Posterior vena cava (tissue), 2 donors: ENCODE results near the gene CYB5D1. TPM values are rescaled to one million over a fixed set of nuclear protein-coding genes. Genes with fewer than 3 reads are reported as not detected.

Source experiments
- DNase-seq: peaks from one replicate; pipeline ENCODE4 v3.0.0-alpha.2; 2020; ENCODE audit warnings: low spot score
- intact Hi-C, 2 donors: fragments of 100-400 bp; cut with DNase I; formaldehyde crosslinking; loops; one replicate each; pipeline versions ENCODE4 v1.14.1 to v1.14.2; 2022 to 2023
- total RNA-seq, 2 donors: library from RNA; stranded (reverse); fragmentation: NEBNext Ultra II Directional; extraction: Animal tissue kit (Norgen Biotek cat#: 25700); gene quantifications; one replicate each; pipeline ENCODE4 v1.2.1, GENCODE V29; 2021
- donor health status: DM: yes; HTN: yes; CAD: no.
- donor health status: DM: yes; HTN: yes; CAD: no.

The CYB5D1 gene
- total RNA-seq, 2 donors from 2014 or later, result 8.9 TPM

DNA sequence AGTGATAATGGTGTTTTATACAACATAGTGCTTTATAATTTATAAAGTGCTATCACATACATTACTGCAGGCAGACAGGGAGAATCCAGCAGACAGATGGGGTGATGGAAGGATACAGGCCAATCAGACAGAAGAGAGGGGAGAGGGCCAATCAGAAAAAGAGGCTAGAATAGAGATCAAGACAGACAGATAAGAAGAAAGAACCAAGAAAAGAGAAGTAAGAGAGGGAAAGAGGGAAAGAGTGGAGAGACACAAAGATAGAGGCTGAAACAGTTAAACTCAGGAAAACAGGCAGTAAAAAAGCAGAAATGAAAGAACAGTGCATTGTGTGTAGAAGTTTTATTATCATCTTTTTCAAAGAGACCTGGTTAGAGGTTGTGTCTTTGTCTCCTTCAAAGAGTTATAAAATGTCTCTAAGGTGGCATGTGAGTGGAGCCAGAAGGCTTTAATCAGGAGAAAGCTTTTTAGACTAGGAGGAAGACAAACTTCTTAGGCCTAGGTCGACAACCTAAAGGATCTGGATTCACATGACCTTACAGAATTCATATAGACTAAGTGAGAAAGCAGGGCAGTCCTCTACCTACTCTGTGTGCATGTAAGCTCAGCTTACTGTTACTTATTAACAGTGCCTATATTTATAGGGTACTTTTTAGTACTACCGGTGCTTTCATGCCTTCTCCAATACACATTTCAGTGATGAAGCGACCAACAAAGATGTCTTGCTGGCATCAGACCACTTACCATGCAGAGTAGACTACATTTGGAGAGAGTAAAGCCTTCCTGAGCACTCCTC lies 22.5 kb downstream of the CYB5D1 start:
- intact Hi-C loops, result no loop called here
- DNase-seq, result no peak

DNA sequence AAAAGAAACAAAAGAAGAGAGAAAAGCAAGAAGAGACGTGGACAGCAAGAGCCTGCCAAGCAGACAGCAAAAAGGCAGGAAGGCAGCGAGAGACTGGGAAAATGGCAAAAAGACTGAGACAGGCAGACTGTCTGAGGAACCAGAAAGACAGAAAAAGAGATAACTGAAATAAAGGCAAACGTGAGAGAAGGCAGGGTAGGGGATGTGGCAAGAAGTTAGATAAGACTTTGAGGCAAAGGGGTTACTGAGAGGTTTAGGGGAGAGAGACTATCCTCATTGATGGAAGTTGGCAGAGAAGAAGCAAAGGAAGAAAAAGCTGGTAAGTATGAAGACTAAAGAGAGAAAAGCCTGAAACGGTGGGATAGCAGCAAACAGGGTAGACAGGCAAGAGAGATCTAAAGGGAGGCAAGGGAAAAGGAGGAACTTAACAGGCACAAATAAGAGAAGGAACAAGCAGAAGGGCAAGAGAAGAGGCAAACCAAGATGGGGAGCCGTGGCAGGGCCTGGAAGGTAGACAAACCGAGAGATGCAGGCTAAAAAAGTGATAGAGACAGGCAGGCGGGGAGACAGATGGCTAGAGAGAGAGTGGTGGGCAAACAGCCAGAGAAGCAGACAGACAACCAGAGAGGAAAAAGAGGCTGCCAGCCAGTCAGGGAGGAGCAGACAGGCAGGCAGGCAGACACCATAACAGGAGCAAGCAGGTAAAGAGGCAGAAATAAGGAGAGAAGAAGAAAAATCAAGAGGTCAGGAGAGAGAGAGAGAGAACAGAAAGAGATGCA lies 23.7 kb downstream of the CYB5D1 start:
- intact Hi-C loops, result no loop called here
- peak; percentile 48 for DNase-seq

DNA sequence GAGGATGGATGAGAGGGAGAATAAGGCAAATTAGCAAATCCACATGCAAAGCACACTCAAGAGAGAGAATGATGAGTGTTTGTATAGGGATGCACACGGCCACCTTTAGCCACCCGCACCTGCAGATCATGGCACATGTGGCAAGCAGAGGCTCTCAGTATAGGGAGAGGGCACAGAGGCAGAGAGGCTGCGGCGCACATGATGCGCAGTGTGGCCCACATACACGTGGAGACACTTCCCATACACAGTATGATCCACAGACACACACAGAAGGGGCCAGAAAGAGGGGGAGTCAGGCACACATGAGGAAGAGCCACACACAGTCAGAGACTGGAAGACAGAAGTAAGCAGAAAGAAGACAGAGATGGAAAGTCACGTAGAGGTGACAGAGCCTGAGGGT lies 24.3 kb downstream of the CYB5D1 start:
- DNase-seq, result peak; percentile 26
- intact Hi-C loops, result no loop called here

DNA sequence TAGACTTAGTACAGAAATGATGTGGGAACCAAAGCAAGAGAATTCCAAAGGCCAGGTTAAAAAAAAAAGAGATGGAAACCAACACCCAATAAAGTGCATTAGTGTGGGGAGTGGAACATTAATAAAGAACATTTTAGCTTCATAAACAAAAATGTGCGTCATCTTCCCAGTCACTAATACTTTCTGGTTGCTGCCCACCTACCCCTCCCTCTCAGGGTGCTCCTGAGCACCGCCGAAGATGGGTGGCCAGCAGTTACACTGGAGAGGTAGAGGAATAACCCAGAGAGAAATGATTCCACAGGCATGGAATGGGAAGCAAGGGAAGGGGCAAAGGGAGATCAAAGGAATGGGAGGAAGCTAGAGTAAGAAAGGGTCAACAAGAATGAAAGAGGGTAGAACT lies 24.8 kb downstream of the CYB5D1 start:
- intact Hi-C loops, result no loop called here
- DNase-seq, result peak; percentile 22

DNA sequence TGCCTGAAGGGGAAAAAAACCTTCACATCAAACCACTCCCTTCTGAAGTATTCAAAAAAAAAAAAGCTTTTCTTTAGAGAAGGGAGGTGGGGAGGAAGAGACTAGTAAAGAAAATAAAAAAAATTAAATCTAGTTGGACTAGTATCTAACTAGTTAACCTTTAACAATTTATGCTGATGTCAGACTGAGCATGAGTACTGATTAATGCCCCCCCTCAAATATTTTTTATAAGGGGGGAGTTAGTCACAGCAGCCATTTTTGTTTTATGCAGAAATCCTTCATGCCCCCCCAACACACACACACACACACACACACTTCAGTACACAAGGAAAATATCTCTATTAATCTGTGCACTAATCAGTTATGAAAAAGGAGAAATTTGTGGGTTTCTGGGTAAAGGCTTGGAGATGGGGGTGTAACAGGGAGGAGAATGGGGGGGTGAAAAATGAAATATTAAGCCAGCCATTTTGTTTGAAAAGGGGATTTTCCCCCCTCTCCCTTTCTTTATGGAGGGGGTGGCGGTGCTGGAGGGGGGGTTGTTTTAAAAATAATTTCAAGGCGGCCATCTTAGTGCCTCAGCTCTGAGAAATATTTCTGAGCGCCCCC lies 26.1 kb downstream of the CYB5D1 start:
- intact Hi-C loops, result no loop called here
- peak; percentile 52 for DNase-seq

DNA sequence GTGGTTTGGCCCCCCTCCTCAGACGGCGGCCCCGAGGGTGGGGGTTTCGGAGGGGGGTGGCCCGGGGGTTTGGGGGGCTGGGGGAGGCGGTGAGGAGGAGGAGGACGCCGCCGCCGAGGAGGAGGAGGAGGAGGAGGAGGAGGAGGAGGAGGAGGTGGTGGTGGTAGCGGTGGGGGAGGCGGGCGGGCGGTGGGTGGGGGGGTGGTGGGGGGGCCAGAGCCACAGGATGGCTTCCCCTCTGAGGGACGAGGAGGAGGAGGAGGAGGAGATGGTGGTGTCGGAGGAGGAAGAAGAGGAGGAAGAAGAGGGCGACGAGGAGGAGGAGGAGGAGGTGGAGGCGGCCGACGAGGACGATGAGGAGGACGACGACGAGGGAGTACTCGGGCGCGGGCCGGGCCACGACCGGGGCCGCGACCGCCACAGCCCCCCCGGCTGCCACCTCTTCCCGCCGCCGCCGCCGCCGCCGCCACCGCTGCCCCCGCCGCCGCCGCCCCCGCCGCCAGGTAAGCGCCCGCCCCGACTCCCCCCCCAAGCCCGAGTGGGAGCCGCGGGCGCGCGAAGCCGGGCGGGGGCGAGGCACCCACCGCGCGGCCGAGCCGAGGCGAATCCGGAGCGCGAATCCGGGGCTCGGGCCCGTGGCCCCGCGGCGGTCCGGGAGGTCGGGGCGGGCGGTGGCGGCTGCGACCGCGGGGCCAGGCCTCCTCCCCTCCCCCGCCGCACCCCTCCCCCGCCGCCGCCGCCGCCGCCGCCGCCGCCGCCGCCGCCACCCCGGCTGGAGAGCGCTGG lies 27.0 kb downstream of the CYB5D1 start:
- intact Hi-C loops, result no loop called here
- peak; percentile 75 for DNase-seq

DNA sequence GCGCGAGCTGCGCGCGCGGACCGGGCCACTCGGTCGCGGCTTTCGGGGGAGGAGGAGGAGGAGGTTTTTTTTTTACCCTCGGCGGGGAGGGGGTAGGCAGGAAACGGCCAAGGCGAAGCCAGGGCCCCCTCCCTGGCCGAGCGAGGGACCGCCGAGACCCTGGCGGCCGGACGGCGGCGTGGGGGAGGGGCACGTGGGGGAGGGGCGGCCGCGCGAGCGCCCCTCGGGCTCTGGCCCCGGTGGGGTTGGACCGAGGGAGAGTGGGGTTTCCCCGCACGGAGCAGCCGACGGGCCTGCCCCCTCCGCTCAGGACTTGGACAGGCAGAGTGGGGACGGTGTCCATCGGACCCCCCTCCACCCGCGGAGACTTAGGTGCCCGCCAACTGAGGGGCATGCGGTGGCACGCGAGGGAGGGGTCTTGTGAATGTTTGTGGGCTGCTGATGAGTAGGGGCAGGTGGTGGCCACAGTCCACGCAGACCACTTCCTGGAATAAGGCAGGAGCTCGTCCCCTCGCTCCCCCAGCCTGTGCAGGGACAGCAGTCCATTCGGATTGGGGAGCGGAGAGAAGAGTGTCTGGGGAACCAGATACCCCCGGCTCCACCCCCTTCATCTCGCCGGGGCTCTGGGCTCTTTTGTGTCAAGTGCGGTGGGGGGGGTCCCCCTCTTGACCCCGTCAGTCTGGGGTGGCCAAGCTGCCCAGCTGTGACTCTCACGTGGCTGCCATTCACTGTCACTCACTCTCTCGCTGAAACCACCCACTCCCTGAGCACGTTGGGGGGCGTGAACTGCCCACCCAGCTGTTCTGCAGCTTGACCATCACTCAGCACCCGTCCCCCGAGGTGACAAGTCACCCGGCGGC lies 27.8 kb downstream of the CYB5D1 start:
- peak; percentile 84 for DNase-seq
- intact Hi-C loops, result no loop called here

DNA sequence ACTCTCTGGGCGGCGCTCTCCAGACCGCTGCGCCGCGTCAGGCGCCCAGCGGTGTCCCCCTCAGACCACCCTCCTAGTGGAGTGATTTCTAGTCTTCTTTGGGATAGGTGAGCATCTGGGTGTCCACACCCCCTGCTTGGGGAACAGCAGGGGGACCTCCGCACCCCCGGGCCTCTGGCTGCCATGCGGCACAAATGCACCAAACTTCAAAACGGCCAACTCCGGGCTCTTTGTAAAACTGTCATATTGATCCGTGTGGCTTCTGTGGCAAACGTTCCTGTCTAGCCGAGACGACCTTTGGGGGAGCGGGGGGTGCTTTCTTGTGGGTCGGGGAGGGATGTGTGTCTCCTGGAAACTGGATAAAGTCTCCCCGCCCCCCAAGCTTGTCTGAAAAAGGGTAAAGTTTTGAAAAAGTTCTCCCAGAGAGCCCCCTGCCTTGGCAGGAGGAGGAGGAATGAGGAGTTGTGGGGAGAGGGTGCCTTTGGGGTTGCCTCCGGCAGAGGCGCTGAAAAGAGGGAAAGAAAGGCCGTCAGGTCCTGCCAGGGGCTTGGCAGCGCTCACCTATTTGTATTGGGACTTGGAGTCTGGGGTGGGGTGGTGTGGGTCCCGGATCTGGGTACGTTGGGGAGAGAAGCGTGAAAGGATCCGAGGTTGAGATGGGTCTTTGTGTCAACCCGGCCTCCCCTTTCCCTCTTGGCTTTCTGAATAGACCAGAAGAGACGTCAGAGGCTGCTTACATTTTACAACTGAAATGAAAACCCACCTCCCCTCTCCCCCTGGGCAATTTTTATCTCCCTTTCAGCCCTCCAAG lies 28.6 kb downstream of the CYB5D1 start:
- intact Hi-C loops, result no loop called here
- peak; percentile 80 for DNase-seq

DNA sequence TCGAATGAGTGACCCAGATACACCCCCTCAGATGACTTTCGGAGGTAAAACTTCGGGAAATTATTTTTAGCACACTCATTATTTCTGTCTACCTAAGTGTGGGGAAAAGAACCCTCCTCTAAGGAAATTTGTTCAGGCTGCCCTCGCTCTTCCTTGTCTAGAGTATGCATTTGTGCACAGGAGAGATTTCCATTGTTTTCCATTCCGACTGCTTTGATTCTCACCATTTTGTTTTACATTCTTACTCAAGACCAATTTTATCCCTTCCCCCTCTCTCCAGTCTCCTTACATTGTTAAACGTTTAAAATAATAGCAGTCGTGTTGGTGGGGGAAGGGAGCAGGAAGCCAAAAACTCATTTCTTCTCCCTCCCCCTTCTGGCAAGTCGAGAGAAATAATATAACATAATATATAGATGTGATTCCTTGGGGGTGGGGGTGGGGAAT lies 29.3 kb downstream of the CYB5D1 start:
- no peak for DNase-seq
- intact Hi-C loops, result no loop called here

DNA sequence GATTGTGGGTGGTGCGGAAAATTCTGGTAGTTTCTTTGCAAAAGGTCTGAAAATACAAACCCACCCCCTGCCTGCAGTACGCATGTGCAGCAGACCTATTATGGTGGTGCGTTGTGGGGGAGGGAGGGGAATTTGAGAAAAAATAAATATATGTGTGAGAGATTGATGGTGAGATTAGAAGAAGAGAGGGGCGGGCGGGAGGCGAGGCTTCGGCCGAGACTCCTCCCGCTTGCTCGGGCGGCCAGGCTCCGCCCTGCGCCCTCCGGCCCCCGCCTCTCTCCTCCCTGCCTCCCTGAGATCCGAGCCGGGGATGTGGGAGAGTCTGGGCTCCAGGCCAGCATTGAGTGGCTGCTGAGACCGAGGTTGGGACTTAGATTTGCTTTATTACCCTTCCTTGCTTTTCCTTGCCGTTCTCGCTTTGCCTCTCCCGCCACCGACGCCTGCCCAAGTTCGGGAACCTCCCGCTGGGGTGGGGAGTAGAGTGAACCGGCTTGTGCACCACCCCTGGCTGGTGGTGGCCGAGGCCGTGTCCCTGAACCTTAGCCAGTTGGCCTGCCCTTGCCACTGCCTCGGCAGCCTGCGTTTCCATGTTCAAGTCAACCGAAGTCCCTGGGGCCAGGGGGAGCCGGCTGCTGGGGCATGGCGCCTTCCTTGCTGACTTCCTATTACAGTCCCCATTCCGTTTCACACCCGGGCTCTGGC lies 29.8 kb downstream of the CYB5D1 start:
- intact Hi-C loops, result no loop called here
- DNase-seq, result peak; percentile 96

DNA sequence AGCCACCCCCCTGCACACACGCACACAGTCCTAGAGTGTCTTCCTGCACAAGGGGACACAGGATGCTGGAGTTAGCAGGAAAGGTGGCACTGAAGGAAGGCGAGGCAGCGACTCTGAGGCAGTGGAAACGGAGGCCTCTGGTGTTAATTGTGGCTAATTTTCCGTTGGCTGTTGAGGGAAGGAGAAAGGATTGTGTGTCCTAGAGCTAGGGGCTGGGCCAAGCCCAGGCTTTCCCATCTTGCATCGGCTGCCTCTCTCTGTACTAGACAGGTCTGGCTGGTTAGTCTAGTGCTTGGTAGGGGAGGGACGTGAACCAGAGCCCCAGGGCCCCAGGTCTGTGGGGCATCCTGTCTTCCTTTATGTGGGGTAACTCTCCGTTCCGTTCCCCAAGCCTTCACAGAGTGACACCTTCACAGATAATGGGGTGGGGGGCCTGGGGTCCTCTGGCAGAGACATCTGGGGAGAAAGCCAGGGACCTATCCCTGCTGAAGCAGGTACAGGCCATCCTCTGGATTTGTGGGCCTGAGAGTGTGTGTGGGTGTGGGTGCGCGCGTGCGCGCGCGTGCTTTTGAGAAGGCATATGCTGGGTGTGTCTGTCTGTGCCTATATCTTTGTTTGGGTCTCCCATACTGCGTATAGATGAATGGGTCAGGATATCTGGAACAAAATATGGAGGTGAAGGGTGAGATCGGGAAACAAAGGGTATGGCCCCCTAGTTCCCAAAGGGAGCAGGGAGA lies 30.5 kb downstream of the CYB5D1 start, which contains the start of gene CHD3:
TSS of gene CHD3 (plus strand) at position 606 of the 737 bp plus-strand sequence. CDS start 212 bp downstream, outside the sequence.
- DNase-seq, result no peak
- intact Hi-C loops, result no loop called here

DNA sequence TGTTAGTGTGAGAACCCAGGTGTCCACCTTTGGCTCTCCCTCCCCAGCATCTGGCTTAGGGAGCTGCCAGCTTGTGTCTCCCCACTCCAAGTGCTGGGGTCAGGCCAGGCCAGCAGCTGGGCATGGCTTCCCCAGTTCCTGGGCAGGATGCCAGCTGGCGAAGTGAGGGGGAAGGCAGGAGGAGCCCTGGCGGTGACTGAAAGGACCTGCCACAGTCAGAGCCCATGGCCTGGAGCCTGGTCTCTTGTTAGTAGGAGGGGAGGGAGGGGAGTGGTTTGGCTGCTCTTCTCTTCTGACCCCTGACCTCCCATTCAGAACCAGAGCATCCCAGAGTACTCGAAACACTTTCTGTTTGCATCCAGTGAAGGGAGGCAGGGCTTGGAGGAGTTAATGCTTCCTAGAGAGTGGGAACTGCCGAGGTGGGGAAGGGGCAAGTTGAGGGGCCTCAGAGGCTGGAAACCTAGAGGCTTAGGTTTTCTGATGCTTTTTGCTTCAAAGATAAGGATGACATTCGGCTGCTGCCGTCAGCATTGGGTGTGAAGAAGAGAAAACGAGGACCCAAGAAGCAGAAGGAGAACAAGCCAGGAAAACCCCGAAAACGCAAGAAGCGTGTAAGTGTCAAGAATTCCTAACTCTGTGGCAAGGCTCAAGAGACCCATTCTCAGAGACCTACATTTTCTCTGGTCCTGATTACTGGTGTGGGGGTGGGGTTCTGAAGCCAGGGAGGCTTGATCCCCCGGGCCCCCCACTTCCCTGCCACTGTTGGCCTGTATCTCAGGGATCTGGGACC lies 31.6 kb downstream of the CYB5D1 start:
- peak; percentile 98 for DNase-seq
- intact Hi-C loops, result no loop called here

DNA sequence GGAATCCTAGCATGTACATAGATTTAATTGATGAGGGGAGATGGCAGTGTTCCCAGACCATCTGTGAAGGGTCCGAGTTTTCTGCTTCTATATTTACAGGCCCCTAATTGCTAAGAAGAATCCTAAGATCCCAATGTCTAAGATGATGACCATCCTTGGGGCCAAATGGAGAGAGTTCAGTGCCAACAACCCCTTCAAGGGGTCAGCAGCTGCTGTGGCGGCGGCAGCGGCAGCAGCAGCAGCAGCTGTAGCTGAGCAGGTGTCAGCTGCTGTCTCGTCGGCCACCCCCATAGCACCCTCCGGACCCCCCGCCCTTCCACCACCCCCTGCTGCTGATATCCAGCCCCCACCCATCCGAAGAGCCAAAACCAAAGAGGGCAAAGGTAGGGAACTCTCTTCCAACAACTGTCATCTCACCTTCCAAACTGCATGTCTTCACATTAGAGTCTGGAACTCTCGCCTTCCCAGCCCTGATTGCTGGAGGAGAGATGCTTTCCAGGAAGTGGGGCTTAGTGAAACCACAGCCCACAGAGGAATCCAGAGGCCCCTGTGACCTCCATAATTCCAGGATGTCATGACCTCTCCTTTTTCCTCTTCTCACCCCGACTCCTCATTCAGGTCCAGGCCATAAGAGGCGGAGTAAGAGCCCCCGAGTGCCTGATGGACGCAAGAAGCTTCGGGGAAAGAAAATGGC lies 35.5 kb downstream of the CYB5D1 start:
- no peak for DNase-seq
- intact Hi-C loops, result no loop called here

DNA sequence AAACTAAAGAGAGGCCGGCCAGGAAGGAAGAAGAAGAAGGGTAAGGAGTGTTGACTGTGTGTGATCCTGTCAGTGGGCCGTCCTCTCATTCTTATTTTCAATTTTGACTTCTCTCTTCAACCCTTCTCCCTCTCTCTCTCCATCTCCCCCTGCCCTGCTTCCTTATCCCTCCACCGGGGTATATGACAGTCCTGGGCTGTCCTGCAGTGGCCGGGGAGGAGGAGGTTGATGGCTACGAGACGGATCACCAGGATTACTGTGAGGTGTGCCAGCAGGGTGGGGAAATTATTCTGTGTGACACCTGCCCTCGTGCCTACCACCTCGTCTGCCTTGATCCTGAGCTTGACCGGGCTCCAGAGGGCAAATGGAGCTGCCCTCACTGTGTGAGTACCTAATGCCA lies 36.4 kb downstream of the CYB5D1 start:
- intact Hi-C loops, result no loop called here
- DNase-seq, result no peak

DNA sequence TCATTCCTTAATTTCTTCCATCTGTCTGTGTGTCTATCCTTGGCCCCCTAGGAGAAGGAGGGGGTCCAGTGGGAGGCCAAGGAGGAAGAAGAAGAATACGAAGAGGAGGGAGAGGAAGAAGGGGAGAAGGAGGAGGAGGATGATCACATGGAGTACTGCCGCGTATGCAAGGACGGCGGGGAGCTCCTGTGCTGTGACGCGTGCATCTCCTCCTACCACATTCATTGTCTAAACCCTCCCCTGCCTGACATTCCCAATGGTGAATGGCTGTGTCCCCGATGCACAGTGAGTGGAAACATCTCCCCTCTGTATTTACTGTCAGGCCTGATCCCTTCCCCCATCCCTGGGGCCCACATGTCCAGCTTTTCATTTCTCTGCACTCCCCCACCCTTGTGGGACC lies 37.1 kb downstream of the CYB5D1 start:
- no peak for DNase-seq
- intact Hi-C loops, result no loop called here
